8988T (cell line): ENCODE data around the gene LRCH1.

Source experiments
- DNase-seq: peaks from one replicate; pipeline ENCODE4 v3.0.0; 2011

The LRCH1 gene

GRCh38 chr13:46565808-46566750, 13.1 kb downstream of the LRCH1 start:
- no peak for DNase-seq

- DNase-seq = no peak
These were observed 14.7 kb downstream of the LRCH1 start for GRCh38 chr13:46567671-46568070.

DNA sequence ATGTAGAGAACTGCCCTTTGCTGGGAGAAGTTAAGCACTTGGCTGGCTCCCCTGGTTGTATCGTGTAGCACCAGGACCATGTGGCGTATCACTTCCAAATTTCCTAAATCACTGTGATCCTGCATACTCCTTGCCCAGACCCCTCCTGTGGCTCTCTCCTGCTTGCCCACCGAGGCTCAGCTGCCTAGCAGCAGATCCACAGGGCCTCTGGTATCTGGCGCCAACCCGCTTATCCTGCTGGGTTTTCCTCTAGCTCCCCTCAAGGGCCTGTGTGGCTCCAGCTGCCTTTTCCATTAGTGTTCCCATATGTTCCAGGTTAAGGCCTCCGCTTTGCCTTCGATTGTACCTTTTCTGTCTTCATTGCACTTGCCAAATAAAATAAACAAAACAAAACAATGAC, 16.5 kb downstream of the LRCH1 start:
- DNase-seq = no peak

DNA sequence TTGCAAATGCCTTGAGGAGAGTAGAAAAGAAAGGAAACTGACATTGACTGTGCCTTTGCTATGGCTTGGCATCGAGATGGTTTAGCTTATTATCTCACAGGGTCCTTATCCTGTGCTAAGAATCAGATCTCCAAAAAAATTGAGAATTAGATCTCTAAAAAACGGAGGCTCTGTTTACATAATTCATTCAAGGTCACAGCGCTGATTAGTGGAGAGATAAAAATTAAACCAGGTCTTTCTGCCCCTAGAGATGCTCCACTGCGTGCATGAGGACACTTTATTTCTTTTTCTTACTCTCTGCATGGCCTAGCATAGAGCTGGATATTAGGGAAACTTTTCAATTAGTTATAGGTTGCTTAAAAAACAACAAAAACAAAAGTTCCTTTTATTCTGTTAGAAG, 17.3 kb downstream of the LRCH1 start:
- no peak for DNase-seq

GRCh38 chr13:46571189-46571908, 18.4 kb downstream of the LRCH1 start:
- DNase-seq = no peak

- DNase-seq = no peak
These were observed 19.1 kb downstream of the LRCH1 start for GRCh38 chr13:46571909-46572595.

DNA sequence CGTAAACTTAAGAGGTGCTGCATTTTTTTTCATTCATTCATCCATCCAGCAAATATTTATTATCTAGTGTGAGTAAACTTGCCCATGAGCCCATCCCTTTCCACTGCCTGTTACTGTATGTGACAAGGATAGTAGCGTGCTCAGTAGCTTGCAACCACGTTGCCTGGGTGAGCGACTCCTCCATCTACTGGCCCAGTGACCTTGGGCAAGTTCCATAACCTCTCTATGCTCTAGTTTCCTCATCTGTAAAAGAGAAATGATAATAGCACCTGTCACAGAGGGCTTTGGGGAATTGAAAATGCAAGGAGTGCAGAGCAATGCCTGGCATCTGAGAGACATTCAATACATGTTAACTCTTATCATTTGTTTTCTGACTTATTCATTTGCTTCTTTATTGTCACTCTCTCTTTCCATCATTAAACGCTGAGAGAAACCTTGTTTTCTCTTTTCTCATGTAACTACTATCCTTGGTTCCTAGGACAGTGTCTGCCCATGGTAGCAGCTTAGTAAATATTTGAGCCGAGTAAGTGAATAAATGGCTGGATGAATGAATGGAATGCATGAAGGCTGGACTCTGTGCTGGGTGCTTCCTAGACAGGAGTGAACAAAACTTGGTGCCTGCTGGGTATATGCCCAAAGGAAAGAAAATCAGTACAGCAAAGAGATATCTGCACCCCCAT, 19.9 kb downstream of the LRCH1 start:
- no peak for DNase-seq

GRCh38 chr13:46575301-46575771, 22.4 kb downstream of the LRCH1 start:
- no peak for DNase-seq

DNA sequence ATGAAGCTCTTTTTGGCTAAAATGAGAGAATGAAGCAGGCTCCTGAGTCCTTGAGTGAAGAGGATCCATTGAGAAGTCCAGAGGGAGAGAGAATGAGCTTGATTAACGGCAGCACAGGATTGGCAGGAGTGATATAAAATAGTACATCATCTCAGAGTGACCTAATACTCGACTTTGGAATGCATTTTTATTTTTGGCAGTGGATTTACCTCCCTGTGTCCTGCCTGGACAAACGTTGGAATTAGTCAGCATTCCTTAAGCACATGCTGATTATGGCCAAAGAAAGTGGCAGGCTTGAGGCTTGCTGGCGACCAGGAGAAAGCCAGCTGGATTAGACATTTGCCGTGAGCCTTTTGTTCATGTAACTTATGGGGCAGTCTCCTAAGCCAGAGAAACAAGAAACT, 22.9 kb downstream of the LRCH1 start:
- DNase-seq = no peak

DNA sequence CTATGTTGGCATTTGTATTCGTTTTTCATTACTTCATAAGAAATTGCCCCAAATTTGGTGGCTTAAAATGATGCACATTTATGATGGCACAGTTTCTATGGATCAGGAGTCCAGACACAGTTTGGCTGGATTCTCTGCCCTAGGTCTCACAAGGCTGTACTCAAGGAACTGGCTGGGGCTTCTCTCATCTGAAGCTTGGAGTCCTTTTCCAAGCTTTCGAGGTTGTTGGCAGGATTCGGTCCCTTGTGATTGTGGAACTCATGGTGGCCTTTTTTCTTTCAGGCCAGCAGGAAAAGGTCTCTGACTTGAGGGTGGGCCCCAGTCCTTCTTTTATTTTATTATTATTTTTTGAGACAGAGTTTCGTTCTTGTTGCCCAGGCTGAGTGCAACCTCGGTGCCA, 23.8 kb downstream of the LRCH1 start:
- no peak for DNase-seq

DNA sequence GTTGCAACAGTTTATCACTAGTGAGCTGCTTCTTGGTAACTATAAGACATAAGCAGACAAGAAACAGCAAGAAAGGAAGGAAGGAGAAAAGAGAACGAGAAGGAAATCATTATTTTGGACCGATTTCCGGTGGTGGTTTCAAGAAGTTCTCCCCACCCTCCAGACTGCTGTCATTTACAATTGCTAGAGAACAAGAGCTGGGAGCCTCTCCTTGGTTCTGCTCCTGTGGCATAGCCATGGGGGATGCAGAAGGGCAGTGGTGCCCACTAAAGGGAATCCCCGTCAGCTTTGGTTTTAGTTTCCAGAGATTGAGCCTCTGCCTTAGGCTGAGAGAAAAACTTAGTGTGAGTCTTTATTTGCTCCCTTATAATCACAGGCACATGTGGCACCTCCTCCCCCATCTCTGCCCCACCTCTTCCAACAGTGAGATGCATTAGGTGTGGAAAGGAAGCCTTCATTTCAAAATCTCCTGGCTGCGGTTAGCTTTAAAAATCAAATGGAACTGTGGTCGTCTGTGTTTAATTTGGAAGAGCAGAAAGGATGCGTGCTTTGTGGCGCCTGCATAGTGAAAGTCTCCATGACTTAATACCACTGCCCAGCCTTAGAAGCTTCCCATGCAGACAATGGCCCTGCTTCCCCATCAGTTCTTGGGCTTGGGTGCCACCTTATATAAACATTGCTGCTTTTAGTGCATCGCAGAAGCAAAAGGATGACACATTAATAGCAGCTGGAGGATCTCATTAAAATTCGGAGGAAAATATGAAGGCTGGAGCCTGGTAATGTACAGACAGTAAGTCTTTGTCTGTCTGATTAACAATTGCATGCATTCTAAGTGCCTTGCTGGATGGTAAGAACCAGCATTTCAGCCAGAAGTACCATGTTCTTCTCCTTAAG, 25.0 kb downstream of the LRCH1 start:
- DNase-seq = no peak

GRCh38 chr13:46578590-46578975, 25.6 kb downstream of the LRCH1 start:
- DNase-seq = no peak

- DNase-seq = no peak
These were observed 27.4 kb downstream of the LRCH1 start for GRCh38 chr13:46580362-46580839.

GRCh38 chr13:46582190-46582589, 29.2 kb downstream of the LRCH1 start:
- no peak for DNase-seq

DNA sequence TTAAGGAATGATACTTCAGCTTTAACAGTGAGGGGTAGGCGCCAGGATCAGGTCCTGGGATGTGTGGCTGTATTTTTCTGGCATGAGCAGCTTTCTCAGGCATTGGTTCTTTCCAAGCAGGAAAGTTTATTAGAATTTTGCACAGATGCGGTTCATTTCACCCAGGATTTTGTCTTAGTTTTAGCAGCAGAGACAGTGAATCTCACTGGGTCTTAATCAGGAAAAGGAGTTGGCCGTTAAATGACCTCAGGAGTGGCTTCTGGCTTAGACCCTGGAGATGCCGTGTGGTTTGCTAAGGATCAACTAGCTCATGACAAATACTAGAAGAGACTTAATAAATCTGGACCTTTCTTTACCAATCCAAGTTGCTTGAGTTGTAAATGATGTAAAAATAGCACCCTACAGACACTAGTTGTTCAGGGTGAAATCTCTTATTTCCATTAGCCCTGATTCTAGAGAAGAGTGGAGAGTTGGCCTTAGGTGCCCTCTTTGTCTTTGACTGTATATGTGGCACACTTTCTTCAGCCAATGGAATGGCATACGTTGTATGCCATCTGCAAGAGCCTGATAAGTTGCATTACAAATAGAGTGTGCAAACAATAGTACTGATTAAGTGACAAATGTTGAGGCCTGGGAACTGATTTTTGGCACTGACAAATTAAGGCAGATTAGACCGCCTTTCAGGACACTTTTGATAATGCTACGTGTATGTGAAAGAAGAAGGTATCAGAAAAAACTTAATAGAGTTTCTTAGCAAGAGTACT, 34.0 kb downstream of the LRCH1 start:
- no peak for DNase-seq

- DNase-seq = no peak
These were observed 34.9 kb downstream of the LRCH1 start for GRCh38 chr13:46587807-46588418.

DNA sequence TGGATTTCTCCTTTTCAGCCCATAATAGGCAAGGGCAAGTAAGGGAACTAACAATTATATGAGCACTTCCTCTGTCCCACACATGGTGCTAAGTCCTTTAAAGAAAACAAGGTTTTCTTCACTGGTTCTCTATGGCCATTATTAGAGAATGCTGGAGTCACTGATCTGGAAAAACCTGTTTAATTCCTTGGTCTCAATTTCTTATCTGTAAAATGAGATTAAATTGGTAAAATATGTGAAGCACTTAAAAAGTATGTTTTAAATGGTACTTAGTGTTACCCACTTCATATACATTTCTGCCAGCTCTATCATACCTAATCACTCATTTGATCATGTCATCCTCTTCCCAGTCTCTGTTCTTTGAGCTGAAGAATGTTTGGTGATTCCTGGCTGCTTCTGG, 39.4 kb downstream of the LRCH1 start:
- DNase-seq = no peak

DNA sequence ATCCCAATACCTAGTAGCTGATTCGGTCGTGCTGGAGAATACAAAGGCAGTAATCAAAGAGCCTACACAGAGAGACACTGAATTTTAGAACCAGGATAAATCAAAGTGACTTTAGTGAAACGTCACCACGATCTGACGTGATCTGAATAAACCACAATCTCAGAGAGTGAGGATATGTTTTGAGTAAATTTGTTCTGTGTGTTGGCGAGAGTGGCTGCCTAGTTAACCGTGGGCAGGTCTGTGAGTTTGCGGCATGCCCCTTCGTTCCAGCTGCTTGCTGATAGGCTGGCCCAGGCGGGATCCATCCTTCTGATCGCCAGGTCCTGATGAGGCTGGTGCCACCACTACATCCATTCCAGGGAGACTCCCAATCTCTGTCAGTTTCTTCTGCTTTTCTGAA, 40.4 kb downstream of the LRCH1 start:
- DNase-seq = no peak

GRCh38 chr13:46594374-46595078, 41.6 kb downstream of the LRCH1 start:
- no peak for DNase-seq
